ENCODE results near the gene HSPA12B. TPM values are rescaled to one million over a fixed set of nuclear protein-coding genes. Genes with fewer than 3 reads are reported as not detected.

The HSPA12B gene
- total RNA-seq, 1 experiment from 2014 or later = 2.7 TPM

DNA sequence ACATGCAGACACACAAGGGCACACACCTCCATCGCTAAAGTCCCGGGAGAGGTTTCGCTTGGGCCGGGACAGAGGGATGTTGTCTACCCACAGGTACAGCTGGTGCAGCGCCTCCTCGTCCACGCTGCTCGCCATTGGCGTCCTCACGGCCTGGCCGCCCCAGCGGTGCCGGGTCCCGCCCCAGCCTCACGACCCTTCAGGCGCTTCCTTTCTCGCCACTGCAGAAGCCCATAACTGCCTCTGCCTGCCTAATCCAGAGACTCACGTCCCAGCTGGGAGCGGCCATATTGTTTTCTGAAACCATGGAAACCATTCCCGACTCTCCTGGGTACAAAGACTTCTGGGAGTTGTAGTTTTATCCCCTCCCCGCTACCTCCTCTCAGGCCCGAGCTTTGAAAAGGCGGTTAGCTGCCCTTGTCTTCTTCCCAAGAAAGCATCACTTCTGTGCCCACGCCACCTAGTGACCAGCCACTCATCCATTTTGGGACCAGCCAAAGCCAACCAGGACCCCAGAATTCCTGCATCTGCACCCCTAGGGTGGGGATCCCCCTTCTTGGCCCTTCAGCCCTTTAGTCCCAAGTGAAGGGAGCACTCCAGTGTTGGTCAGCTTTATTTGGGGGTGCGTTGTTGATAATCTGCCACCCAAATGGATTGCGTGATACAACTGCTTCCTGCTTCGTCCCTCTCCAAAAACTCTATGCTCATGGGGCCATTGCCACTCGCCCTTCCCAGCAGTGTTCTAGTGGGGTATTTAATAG is 48.8 kb downstream of the HSPA12B start, which contains the start of gene SPEF1:
SPEF1 (minus strand) TSS at position 296 of the 758 bp plus-strand sequence; CDS start at position 135, 161 bp downstream.
- peak; percentile 95 for DNase-seq
- no peak within 1 kb of the TSS for H4K91ac ChIP-seq (ENCODE audit: insufficient read length, low read depth, low read length)
- no peak within 1 kb of the TSS for H3K18ac ChIP-seq (ENCODE audit: insufficient read length, low read depth, low read length)
- H4K5ac ChIP-seq (ENCODE audit: insufficient read length, low read depth, low read length) = no peak within 1 kb of the TSS
- no peaks in the 10 kb centered on the region for H3K79me1 ChIP-seq (ENCODE audit: insufficient read depth, low read depth, low read length, poor library complexity, severe bottlenecking)
- WGBS (ENCODE audit: extremely low coverage, insufficient read length, low lambda C conversion rate) = no CpG with 5 or more reads among the region's 28 CpGs
- peak within 1 kb of the TSS; percentile 51 for H3K4me2 ChIP-seq (ENCODE audit: insufficient read depth, insufficient read length, low read length)
- no peak within 1 kb of the TSS for H3K9ac ChIP-seq (ENCODE audit: extremely low read depth, insufficient read length, low read length)
- H2BK15ac ChIP-seq (ENCODE audit: low read depth, low read length) = no peak within 1 kb of the TSS
- Mint-ChIP-seq H3K4me3 (peak within 1 kb of the TSS; percentile 54 to 79), H3K27ac (peak within 1 kb of the TSS in 1 of 3 experiments; percentile 62; a peak in 1 of 7 replicates), H3K27me3 (ENCODE audit: low read depth) (peaks cover 39% of the 10 kb centered on the region), H3K36me3 (ENCODE audit: insufficient read depth in 1 of 3, low read depth in 3 of 3) (peaks cover 5 to 12% (median 8%) of the 10 kb centered on the region in 3 experiments), H3K9me3 (no peaks in the 10 kb centered on the region), H3K4me1 (peaks cover 30 to 45% of the 10 kb centered on the region in 2 experiments)
- H3K23me2 ChIP-seq (ENCODE audit: insufficient read length, low read depth, low read length, poor library complexity, severe bottlenecking) = peaks cover 21% of the 10 kb centered on the region
- TF ChIP-seq, protein P1, sequence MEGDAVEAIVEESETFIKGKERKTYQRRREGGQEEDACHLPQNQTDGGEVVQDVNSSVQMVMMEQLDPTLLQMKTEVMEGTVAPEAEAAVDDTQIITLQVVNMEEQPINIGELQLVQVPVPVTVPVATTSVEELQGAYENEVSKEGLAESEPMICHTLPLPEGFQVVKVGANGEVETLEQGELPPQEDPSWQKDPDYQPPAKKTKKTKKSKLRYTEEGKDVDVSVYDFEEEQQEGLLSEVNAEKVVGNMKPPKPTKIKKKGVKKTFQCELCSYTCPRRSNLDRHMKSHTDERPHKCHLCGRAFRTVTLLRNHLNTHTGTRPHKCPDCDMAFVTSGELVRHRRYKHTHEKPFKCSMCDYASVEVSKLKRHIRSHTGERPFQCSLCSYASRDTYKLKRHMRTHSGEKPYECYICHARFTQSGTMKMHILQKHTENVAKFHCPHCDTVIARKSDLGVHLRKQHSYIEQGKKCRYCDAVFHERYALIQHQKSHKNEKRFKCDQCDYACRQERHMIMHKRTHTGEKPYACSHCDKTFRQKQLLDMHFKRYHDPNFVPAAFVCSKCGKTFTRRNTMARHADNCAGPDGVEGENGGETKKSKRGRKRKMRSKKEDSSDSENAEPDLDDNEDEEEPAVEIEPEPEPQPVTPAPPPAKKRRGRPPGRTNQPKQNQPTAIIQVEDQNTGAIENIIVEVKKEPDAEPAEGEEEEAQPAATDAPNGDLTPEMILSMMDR (conservative IDR thresholded peaks at IDR 0.05) = peak; percentile 61
- H2BK12ac ChIP-seq (ENCODE audit: insufficient read length, low read depth, low read length) = no peak within 1 kb of the TSS
- no peaks in the 10 kb centered on the region for H3K79me2 ChIP-seq (ENCODE audit: insufficient read depth, low read length)
- H2BK5ac ChIP-seq (ENCODE audit: insufficient read length, low read length) = no peak within 1 kb of the TSS
- H3K27me3 ChIP-seq (ENCODE audit: insufficient read depth, low read length) = peaks cover 2% of the 10 kb centered on the region; the same call in 1 of the 2 replicates
- no peak within 1 kb of the TSS for H3K14ac ChIP-seq (ENCODE audit: insufficient read depth, low read length)
- H2AK5ac ChIP-seq (ENCODE audit: insufficient read length, low read length) = no peak within 1 kb of the TSS
- H3K27ac ChIP-seq (ENCODE audit: insufficient read length, low read depth, low read length) = no peak within 1 kb of the TSS
- no peaks in the 10 kb centered on the region; the same call in 1 of the 2 replicates for H3K4me1 ChIP-seq (ENCODE audit: insufficient read depth, low read length)
- no peak within 1 kb of the TSS for H2AFZ ChIP-seq (ENCODE audit: low read length)
- no peak within 1 kb of the TSS for H2BK120ac ChIP-seq (ENCODE audit: low read depth, low read length, poor library complexity, severe bottlenecking)
- no peaks in the 10 kb centered on the region for H3K9me3 ChIP-seq (ENCODE audit: control insufficient read depth, low read depth, low read length)
- no peak within 1 kb of the TSS for H3K23ac ChIP-seq (ENCODE audit: insufficient read length, low read depth, low read length)
- H4K8ac ChIP-seq (replicated peaks; ENCODE audit: insufficient read length, low read depth, low read length) = no peak within 1 kb of the TSS
- H3K56ac ChIP-seq (ENCODE audit: insufficient read length, low read depth, low read length) = no peak within 1 kb of the TSS
- no peaks in the 10 kb centered on the region for H4K20me1 ChIP-seq (ENCODE audit: control insufficient read depth, insufficient read depth, insufficient read length)
- no peak within 1 kb of the TSS for H2BK20ac ChIP-seq (ENCODE audit: low read depth, low read length, poor library complexity, severe bottlenecking)
- H3K4ac ChIP-seq (ENCODE audit: low read depth, low read length) = no peak within 1 kb of the TSS
- H3T11ph ChIP-seq (ENCODE audit: low read length) = no peak within 1 kb of the TSS

All from H9 (cell line).